ENCODE data around the gene WDR4. TPM values are rescaled to one million over a fixed set of nuclear protein-coding genes. Genes with fewer than 3 reads are reported as not detected.
"Not testable (repeated sequence)": the region's sequence is repeated elsewhere in the genome, so short reads cannot be mapped to it uniquely, and the experiment has no call there.

Gene WDR4
- total RNA-seq, 6 donors from 2014 or later, result 10.2 to 49.2 (median 18.6) TPM

DNA sequence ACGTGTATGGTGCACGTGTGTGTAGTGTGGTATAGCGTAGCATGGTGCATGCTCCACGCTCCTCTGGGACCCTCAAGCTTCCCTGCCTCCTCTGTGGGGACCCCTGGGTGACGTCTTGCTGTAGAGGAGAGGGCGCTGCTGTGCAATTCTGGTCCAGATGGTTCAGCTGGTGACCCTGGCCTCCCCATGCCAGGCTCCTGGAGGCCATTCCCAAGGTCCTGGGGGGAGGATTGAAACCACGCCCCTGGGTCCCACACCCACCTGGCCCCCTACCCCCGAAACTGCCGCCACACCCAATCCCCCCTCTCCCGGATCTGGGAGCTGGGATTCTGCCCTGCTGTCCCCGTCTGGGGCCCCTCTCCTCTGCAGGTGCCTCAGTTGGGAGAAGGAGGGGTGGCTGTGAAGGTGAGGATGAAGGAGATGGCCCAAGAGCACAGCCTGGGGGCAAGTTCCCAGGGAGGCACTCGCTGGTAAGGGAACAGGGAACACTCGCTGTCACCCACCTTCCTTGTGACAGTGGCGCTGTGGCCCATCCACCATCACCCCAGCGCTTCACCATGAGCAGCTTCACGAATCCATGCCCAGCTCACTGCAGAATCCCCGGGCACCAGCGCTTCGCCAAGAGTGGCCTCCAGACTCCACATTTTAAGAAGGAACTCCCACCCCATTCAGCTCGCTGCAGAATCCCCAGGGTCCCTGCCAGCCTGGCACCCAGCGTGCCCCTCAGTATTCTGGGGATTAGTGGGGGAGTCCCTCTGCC lies 38.0 kb downstream of the WDR4 start:
- no peaks in the 10 kb centered on the region for H3K9me3 ChIP-seq
- no peaks in the 10 kb centered on the region for H3K27me3 ChIP-seq
- no peak overlapping the region for H3K27ac ChIP-seq
- 93 to 94% methylated on average over 14 to 20 of the region's 21 CpGs for WGBS, 2 donors
- no peak overlapping the region for H3K4me3 ChIP-seq
- ATAC-seq (ENCODE audit: low FRiP score in 2 of 2), result no peak
- DNase-seq, result peak in 1 of 2 donors; percentile 10
- peaks cover 8 to 13% (median 11%) of the 10 kb centered on the region in 4 donors for H3K4me1 ChIP-seq
- peaks cover 0 to 54% (median 31%) of the 10 kb centered on the region in 4 donors for H3K36me3 ChIP-seq
- no peak for TF ChIP-seq EP300 (IDR thresholded peaks at IDR 0.05)
- TF ChIP-seq, protein P1, sequence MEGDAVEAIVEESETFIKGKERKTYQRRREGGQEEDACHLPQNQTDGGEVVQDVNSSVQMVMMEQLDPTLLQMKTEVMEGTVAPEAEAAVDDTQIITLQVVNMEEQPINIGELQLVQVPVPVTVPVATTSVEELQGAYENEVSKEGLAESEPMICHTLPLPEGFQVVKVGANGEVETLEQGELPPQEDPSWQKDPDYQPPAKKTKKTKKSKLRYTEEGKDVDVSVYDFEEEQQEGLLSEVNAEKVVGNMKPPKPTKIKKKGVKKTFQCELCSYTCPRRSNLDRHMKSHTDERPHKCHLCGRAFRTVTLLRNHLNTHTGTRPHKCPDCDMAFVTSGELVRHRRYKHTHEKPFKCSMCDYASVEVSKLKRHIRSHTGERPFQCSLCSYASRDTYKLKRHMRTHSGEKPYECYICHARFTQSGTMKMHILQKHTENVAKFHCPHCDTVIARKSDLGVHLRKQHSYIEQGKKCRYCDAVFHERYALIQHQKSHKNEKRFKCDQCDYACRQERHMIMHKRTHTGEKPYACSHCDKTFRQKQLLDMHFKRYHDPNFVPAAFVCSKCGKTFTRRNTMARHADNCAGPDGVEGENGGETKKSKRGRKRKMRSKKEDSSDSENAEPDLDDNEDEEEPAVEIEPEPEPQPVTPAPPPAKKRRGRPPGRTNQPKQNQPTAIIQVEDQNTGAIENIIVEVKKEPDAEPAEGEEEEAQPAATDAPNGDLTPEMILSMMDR (IDR thresholded peaks at IDR 0.05), result no peak
- TF ChIP-seq POLR2A (IDR thresholded peaks at IDR 0.05), result no peak
- TF ChIP-seq POLR2AphosphoS5 (IDR thresholded peaks at IDR 0.05), result no peak

DNA sequence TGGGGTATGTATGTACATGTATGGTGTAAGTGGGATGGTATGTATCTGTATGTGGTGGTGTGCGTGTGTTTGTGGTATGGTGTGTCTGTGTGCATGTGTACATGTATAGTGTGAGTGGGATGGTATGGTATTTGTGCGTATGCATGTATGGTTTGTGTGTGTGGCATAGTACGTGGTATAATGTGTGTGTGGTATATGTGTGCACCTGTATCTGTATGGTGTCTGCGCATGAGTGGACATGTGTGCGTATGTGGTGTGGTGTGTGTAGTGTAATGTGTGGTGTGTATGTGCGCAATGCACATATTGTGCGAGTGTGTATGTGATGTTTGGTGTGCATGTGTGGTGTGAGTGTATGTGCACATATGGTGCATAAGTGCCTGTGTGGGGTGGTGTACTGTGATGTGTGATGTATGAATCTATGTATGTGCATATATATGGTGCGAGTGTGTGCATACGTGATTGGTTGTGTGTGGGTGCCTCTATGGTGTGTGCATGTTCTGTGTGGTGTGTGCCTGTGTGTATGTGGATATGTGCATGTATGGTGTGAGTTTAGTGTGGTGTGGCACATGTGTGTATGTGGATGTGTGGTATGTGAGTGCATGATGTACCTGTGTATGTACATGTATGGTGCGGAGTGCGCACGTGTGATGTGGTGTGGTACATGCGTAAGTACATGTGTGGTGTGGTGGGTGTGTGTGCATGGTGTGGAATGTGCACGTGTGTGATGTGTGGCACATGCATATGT lies 38.8 kb downstream of the WDR4 start:
- H3K27ac ChIP-seq, result no peak overlapping the region
- H3K36me3 ChIP-seq, result peaks cover 0 to 47% (median 28%) of the 10 kb centered on the region in 4 donors
- no peaks in the 10 kb centered on the region for H3K9me3 ChIP-seq
- ATAC-seq (ENCODE audit: low FRiP score in 2 of 2), result no peak
- H3K4me3 ChIP-seq, result no peak overlapping the region
- TF ChIP-seq, protein P1 (IDR thresholded peaks at IDR 0.05), result no peak
- TF ChIP-seq POLR2AphosphoS5 (IDR thresholded peaks at IDR 0.05) (no peak), EP300 (IDR thresholded peaks at IDR 0.05) (no peak), POLR2A (IDR thresholded peaks at IDR 0.05) (no peak)
- WGBS, 2 donors, result 98 to 99% methylated on average over 14 of the region's 14 CpGs
- no peaks in the 10 kb centered on the region for H3K27me3 ChIP-seq
- DNase-seq, result no peak
- H3K4me1 ChIP-seq, result peaks cover 8 to 12% (median 10%) of the 10 kb centered on the region in 4 donors

DNA sequence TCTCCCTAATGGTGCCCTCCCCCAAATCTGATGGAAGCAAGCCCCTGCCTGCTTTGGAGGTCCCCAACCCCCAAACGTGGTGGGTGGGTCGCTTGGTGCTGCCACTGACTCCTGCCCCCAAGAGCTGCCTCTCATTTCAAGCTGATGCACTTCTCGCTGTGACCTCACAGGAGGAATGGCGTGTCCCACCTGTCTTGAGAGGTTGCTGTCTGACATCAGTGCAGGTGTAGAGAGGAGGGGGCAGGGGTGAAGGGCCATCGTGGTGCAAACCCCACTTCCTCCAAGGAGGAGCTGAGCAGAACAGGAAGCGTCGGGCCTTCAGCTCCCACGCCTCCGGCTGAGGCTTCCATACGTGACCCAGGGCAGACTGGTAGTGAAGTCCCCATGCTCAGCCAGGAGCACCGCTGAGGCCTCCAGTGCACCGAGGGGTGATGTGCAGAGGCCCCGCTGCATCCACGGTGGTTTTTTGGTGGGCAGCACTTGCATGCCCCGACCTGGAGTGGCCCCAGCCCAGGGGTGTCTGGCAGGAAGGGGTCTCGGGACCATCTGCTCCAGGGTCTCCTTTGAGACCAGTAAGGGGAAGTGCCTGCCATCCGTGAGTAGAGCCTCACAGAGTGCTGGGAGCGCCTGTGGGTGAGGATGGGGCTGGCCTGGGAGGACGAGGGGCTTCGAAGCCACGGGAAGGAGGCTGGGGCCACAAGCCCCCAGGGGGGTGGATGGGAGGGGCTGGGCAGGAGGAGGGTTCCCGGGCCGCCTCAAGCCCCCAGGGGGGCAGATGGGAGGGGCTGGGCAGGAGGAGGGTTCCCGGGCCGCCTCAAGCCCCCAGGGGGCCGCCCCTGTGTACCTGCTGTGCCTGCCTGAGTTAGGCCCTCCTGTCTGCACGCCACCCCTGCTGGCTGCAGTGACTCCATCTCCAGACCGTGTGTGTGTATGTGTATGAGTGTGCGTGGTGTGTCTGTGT lies 39.8 kb downstream of the WDR4 start:
- Histone ChIP-seq H3K27me3 (no peaks in the 10 kb centered on the region), H3K4me3 (no peak overlapping the region), H3K4me1 (peaks cover 0 to 4% (median 2%) of the 10 kb centered on the region in 4 donors), H3K36me3 (peaks cover 0 to 38% (median 27%) of the 10 kb centered on the region in 4 donors), H3K9me3 (no peaks in the 10 kb centered on the region), H3K27ac (no peak overlapping the region)
- TF ChIP-seq EP300 (IDR thresholded peaks at IDR 0.05), result no peak
- TF ChIP-seq, protein P1 (IDR thresholded peaks at IDR 0.05), result no peak
- TF ChIP-seq POLR2AphosphoS5 (IDR thresholded peaks at IDR 0.05), result no peak
- TF ChIP-seq POLR2A (IDR thresholded peaks at IDR 0.05), result no peak
- DNase-seq, result peak in 1 of 2 donors; percentile 50
- no peak for ATAC-seq (ENCODE audit: low FRiP score in 2 of 2)
- 92 to 98% methylated on average over 5 to 18 of the region's 29 CpGs for WGBS, 2 donors

DNA sequence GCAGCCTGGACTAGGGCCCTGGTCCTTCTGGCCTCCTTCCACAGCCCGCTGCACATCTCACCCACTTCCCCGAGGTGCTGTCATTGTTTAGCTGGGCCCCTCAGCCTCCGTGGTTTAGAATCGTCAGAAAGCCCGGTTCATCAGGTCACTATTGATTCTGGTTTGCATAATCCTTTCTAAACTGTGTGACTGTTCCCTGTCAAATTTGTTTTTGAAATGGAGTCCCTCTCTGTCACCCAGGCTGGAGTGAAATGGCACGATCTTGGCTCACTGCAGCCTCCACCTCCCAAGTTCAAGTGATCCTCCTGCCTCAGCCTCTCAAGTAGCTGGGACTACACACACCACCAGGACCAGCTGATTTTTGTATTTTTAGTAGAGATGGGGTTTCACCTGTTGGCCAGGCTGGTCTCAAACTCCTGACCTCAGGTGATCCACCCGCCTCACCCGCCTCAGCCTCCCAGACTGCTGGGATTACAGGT lies 41.1 kb downstream of the WDR4 start:
- DNase-seq; H3K4me3 ChIP-seq; H3K27me3 ChIP-seq; ATAC-seq (ENCODE audit: low FRiP score in 2 of 2); H3K9me3 ChIP-seq; H3K27ac ChIP-seq; H3K4me1 ChIP-seq: not testable (repeated sequence)
- WGBS, 2 donors, result 75 to 79% methylated on average over 8 of the region's 8 CpGs
- H3K36me3 ChIP-seq, result peaks cover 0 to 38% (median 24%) of the 10 kb centered on the region in 4 donors
